DOHH2 (cell line): ENCODE data around the gene WFDC11.

Experiments
- EZH2phosphoT487 ChIP-seq: fragments of 200-600 bp; sonication (generic); IDR thresholded peaks from 2 replicates; pipeline ENCODE4 v1.6.1; 2017; ENCODE audit warnings: borderline replicate concordance, mild to moderate bottlenecking, antibody characterized with exemption, low read length, moderate library complexity, mixed read lengths
- TF ChIP-seq, protein P1 (sequence below): fragments of 200-600 bp; sonication (generic); IDR thresholded peaks from one replicate; pipeline ENCODE4 v1.5.1; 2014; ENCODE audit warnings: antibody characterized with exemption, mild to moderate bottlenecking, low read depth, low read length; ENCODE audit not compliant: poor library complexity, severe bottlenecking

- no peak for TF ChIP-seq EZH2phosphoT487
- TF ChIP-seq, protein P1, sequence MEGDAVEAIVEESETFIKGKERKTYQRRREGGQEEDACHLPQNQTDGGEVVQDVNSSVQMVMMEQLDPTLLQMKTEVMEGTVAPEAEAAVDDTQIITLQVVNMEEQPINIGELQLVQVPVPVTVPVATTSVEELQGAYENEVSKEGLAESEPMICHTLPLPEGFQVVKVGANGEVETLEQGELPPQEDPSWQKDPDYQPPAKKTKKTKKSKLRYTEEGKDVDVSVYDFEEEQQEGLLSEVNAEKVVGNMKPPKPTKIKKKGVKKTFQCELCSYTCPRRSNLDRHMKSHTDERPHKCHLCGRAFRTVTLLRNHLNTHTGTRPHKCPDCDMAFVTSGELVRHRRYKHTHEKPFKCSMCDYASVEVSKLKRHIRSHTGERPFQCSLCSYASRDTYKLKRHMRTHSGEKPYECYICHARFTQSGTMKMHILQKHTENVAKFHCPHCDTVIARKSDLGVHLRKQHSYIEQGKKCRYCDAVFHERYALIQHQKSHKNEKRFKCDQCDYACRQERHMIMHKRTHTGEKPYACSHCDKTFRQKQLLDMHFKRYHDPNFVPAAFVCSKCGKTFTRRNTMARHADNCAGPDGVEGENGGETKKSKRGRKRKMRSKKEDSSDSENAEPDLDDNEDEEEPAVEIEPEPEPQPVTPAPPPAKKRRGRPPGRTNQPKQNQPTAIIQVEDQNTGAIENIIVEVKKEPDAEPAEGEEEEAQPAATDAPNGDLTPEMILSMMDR = no peak
Measured at GRCh38 chr20:45701873-45702272, 31.8 kb upstream of the WFDC11 start, which contains the start of gene WFDC13.
